HCEC 1CT (cell line): ENCODE results near the gene NFIA.
"Not testable (repeated sequence)": the region's sequence is repeated elsewhere in the genome, so short reads cannot be mapped to it uniquely, and the experiment has no call there.

Source experiments
- DNase-seq: peaks from one replicate; pipeline ENCODE4 v3.0.0-alpha.2; 2017

The NFIA gene

GRCh38 chr1:61061601-61062000, 20.8 kb upstream of the NFIA start:
- not testable (repeated sequence) for DNase-seq

- DNase-seq = no peak
These were observed 17.7 kb upstream of the NFIA start for GRCh38 chr1:61064673-61065072.

GRCh38 chr1:61067446-61068019, 14.8 kb upstream of the NFIA start:
- no peak for DNase-seq

- DNase-seq = no peak
These were observed 12.3 kb upstream of the NFIA start for GRCh38 chr1:61070054-61070453.

- DNase-seq = no peak
These were observed 10.9 kb upstream of the NFIA start for GRCh38 chr1:61071205-61072130.

GRCh38 chr1:61073871-61074270, 8.5 kb upstream of the NFIA start:
- no peak for DNase-seq

GRCh38 chr1:61075833-61076232, 6.5 kb upstream of the NFIA start:
- not testable (repeated sequence) for DNase-seq

GRCh38 chr1:61076728-61077675, 5.4 kb upstream of the NFIA start:
- DNase-seq = peak; percentile 79

GRCh38 chr1:61077676-61078541, 4.5 kb upstream of the NFIA start:
- peak; percentile 100 for DNase-seq

- no peak for DNase-seq
These were observed 3.6 kb upstream of the NFIA start for GRCh38 chr1:61078618-61079295.

GRCh38 chr1:61079296-61079897, 3.0 kb upstream of the NFIA start:
- no peak for DNase-seq

- DNase-seq = peak; percentile 91
These were observed 2.4 kb upstream of the NFIA start for GRCh38 chr1:61079898-61080336.

- DNase-seq = no peak
These were observed 1.8 kb upstream of the NFIA start for GRCh38 chr1:61080413-61081143.

- DNase-seq = peak; percentile 23
These were observed 1.1 kb upstream of the NFIA start for GRCh38 chr1:61081144-61081685.

- peak; percentile 75 for DNase-seq
These were observed 563 bp upstream of the NFIA start for GRCh38 chr1:61081686-61082310.

GRCh38 chr1:61083013-61083806, 849 bp downstream of the NFIA start:
- DNase-seq = peak; percentile 22

GRCh38 chr1:61083807-61084440, 1.6 kb downstream of the NFIA start:
- no peak for DNase-seq

GRCh38 chr1:61084491-61085031, 2.2 kb downstream of the NFIA start:
- DNase-seq = no peak
